Type B pancreatic cell (in vitro differentiated cells): ENCODE measurements around the gene TMEM89. TPM values are rescaled to one million over a fixed set of nuclear protein-coding genes. Genes with fewer than 3 reads are reported as not detected.

ENCODE experiments used
- DNase-seq: peaks from one replicate; pipeline ENCODE4 v3.0.0; 2021; ENCODE audit warnings: mixed read lengths; ENCODE audit not compliant: unreplicated experiment; ENCODE audit errors: extremely low spot score
- H3K27ac Mint-ChIP-seq: 2 replicates; pipeline ENCODE4 v1.8.0; 2021; ENCODE audit warnings: mild to moderate bottlenecking, mixed read lengths
- H3K27me3 Mint-ChIP-seq: 2 replicates; pipeline ENCODE4 v1.8.0; 2021; ENCODE audit warnings: mixed read lengths
- H3K36me3 Mint-ChIP-seq: 2 replicates; pipeline ENCODE4 v1.8.0; 2021; ENCODE audit warnings: mixed read lengths
- H3K4me1 Mint-ChIP-seq: one replicate; pipeline ENCODE4 v1.8.0; 2021; ENCODE audit warnings: mixed read lengths; ENCODE audit not compliant: unreplicated experiment
- H3K4me3 Mint-ChIP-seq: 2 replicates; pipeline ENCODE4 v1.8.0; 2021; ENCODE audit warnings: mild to moderate bottlenecking, mixed read lengths
- H3K9me3 Mint-ChIP-seq: 2 replicates; pipeline ENCODE4 v1.8.0; 2021; ENCODE audit warnings: mixed read lengths
- total RNA-seq: library from RNA; stranded (reverse); gene quantifications from 2 replicates; pipeline ENCODE4 v1.2.1, GENCODE V29; 2021; ENCODE audit warnings: low replicate concordance
- TF ChIP-seq, protein P1 (sequence below): fragments of 200-600 bp; sonication (generic); conservative IDR thresholded peaks from 2 replicates; pipeline ENCODE4 v1.5.0; 2021; ENCODE audit warnings: antibody characterized with exemption, mild to moderate bottlenecking

The TMEM89 gene
- total RNA-seq, 1 donor from 2014 or later: not detected

DNA sequence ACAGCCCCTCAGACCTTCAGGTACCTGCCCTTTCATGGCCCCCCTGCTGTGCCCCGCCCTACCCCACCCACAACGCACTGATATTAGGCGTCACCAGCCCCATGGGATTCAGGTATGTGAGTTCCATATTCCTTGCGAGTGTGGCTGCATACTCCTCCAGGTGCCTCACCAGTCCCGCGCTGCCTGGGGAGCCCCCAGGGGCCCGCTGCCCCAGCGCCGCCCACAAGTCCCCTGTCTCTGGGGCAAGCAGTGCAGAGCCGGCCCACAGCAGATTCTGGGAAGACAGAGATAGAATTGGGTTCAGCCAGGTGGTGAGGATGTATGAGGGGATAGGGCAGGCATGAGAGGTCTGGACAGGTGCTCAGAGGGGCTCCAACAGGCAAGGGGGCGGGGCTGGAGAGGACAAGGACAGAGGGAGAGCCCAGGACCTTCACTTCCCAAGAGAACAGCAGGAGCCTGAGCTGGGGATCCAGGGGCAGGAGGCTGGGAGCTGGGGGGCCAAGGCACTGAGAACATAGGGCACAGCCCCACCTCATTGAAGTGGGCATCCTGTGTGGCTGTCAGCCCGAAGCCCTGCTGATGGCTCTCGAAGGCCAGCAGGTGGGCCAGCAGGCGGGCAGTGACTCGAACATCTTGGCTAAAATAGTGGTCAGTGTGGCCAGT, 26.8 kb upstream of the TMEM89 start:
- Mint-ChIP-seq H3K27me3 (no peaks in the 10 kb centered on the region), H3K4me3 (no peak overlapping the region), H3K9me3 (no peaks in the 10 kb centered on the region), H3K27ac (no peak overlapping the region), H3K4me1 (no peaks in the 10 kb centered on the region), H3K36me3 (no peaks in the 10 kb centered on the region)
- TF ChIP-seq, protein P1, sequence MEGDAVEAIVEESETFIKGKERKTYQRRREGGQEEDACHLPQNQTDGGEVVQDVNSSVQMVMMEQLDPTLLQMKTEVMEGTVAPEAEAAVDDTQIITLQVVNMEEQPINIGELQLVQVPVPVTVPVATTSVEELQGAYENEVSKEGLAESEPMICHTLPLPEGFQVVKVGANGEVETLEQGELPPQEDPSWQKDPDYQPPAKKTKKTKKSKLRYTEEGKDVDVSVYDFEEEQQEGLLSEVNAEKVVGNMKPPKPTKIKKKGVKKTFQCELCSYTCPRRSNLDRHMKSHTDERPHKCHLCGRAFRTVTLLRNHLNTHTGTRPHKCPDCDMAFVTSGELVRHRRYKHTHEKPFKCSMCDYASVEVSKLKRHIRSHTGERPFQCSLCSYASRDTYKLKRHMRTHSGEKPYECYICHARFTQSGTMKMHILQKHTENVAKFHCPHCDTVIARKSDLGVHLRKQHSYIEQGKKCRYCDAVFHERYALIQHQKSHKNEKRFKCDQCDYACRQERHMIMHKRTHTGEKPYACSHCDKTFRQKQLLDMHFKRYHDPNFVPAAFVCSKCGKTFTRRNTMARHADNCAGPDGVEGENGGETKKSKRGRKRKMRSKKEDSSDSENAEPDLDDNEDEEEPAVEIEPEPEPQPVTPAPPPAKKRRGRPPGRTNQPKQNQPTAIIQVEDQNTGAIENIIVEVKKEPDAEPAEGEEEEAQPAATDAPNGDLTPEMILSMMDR: no peak
- DNase-seq: no peak

DNA sequence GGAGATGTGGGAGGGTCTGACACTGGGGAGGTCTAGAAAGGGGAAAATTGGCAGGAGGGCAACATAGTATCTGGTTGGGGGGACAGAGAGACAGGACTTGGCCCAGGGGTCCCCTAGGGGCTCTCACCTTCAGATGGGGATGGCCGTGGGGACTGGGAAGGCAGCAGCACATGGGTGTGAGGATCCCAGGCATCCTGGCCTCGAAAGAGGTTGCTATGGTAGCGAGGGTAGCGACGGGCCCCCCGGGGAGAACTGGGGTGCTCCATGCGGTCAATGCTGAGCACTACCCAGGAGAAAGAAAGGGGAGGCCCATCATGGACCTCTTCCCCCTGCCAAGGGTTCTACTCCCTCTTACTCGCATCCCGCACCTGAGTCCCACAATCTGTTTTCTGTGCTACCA, 26.1 kb upstream of the TMEM89 start:
- Mint-ChIP-seq H3K4me3 (no peak overlapping the region), H3K36me3 (no peaks in the 10 kb centered on the region), H3K27me3 (no peaks in the 10 kb centered on the region), H3K4me1 (no peaks in the 10 kb centered on the region), H3K9me3 (no peaks in the 10 kb centered on the region), H3K27ac (no peak overlapping the region)
- DNase-seq: no peak
- TF ChIP-seq, protein P1: no peak

DNA sequence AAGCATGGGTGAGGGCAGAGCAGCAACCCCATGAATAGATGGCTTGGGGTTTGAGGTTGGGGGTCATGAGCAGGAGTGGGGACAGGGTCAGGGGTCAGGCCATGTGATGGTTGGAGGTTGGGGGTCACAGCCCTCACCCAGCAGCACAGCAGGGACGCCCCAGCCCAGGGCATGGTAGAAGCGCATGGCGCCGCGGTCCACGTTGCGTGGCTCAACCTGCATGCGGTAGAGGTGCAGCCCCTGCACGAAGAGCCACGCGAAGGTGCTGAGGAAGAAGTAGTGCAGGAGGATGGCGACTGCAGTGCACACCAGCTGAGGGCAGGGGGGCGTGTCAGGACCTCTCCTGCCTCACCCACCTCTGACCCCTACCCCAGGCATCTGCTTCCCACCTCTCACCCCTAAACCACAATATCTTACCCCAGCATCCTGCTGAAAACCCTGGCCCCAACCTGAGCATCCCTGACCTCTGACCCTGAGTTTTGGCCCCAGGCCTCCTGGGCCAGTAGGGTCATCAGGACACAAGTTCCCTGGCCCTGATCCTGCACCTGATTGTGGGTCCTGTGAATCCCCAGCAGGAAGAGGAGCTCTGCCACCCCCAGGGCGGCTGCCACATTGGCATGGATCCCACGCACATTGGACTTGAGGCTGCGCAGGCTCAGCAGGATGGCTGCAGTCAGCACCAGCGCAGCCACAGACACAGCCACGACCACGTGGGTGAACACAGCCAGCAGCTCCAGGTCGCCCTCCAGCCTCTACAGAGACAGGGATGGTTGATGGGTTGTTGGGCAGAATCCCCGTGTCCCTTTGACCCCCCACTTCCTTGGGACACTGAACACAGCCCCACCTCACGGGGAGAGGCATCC, 23.6 kb upstream of the TMEM89 start:
- Mint-ChIP-seq H3K27ac (no peak overlapping the region), H3K9me3 (no peaks in the 10 kb centered on the region), H3K36me3 (no peaks in the 10 kb centered on the region), H3K4me3 (no peak overlapping the region), H3K27me3 (no peaks in the 10 kb centered on the region), H3K4me1 (no peaks in the 10 kb centered on the region)
- TF ChIP-seq, protein P1: no peak
- DNase-seq: no peak

DNA sequence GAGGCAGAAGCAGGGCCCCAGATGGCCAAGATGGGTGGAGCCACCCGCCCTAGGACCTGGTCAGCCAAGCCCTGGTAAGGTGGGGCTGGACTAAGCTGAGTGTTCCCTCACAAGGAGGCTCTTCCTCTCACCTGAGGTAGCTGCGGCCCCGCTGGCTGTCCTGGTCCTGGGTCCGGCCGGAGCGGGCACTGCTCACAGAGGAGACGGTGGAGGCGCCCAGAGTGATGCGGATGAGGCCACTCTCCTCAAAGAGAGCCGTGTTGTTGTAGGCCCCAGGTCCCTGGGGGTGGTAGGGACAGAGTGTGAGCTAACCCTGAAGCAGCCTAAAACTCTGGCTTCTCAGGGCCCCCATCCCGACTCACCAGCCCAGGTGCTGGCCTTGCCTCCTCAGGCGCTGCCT, 21.0 kb upstream of the TMEM89 start:
- Mint-ChIP-seq H3K36me3 (no peaks in the 10 kb centered on the region), H3K4me3 (no peak overlapping the region), H3K9me3 (no peaks in the 10 kb centered on the region), H3K4me1 (no peaks in the 10 kb centered on the region), H3K27me3 (no peaks in the 10 kb centered on the region), H3K27ac (no peak overlapping the region)
- no peak for DNase-seq
- TF ChIP-seq, protein P1: no peak

DNA sequence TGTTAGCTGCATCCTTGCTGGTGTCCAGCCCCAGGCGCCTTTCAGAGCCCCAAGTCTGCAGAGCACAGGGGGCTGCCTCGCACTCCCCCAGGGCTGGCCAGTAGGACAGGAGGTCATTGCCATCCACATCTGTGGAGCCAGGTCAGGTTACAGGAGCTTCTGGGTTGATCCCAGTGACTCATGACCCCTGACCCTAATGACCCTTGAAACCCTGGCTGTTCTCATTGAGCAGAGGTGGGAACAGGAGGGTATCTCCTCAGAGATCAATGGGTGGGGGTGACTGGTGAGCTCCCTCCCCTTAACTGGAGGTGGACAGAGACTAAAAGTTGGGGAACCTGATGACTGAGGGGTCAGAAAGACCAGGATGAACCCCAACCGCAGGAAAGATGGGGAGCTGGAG, 19.8 kb upstream of the TMEM89 start:
- TF ChIP-seq, protein P1: no peak
- Mint-ChIP-seq H3K4me3 (no peak overlapping the region), H3K36me3 (no peaks in the 10 kb centered on the region), H3K27me3 (no peaks in the 10 kb centered on the region), H3K27ac (peak overlapping the region; percentile 42), H3K9me3 (no peaks in the 10 kb centered on the region), H3K4me1 (peaks cover 4% of the 10 kb centered on the region)
- no peak for DNase-seq
